Naive thymus-derived CD8-positive, alpha-beta T cell (primary cell): ENCODE measurements around the gene PFDN4. TPM values are rescaled to one million over a fixed set of nuclear protein-coding genes. Genes with fewer than 3 reads are reported as not detected.

Experiments used
- ATAC-seq, 2 donors: fragments of 150-1000 bp; cut with Tn5 transposase in 1 of 2; sonication (Bioruptor Pico), chemical (Tn5 transposase) in 1 of 2; 1 replicate in 1 of 2; 2 replicates in 1 of 2; pipeline ENCODE4 v1.10.0; 2021; ENCODE audit warnings: mild to moderate bottlenecking in 2 of 2, moderate library complexity in 2 of 2
- POLR2A ChIA-PET: fragments of 350-600 bp; sonication (Branson Sonifier 250); formaldehyde crosslinking; loops from one replicate; lab custom pipeline; 2021; ENCODE audit warnings: antibody characterized with exemption; lab: Charles Lee
- DNase-seq, 10 donors: peaks; one replicate each; pipeline versions ENCODE4 v3.0.0 to v3.0.0-alpha.2; 2020 to 2022
- H3K27ac Mint-ChIP-seq, 10 donors: one replicate each; pipeline ENCODE4 v1.8.0; 2020 to 2022; ENCODE audit warnings: mild to moderate bottlenecking in 10 of 10, mixed read lengths in 10 of 10, moderate library complexity in 4 of 10, inconsistent platforms in 1 of 10
- H3K27me3 Mint-ChIP-seq, 5 donors: one replicate each; pipeline ENCODE4 v1.8.0; 2021 to 2022; ENCODE audit warnings: mixed read lengths in 5 of 5
- H3K36me3 Mint-ChIP-seq, 3 donors: one replicate each; pipeline ENCODE4 v1.8.0; 2020 to 2022; ENCODE audit warnings: mixed read lengths in 3 of 3, mild to moderate bottlenecking in 2 of 3, inconsistent platforms in 1 of 3
- H3K4me1 Mint-ChIP-seq, 4 donors: one replicate each; pipeline ENCODE4 v1.8.0; 2021 to 2022; ENCODE audit warnings: mixed read lengths in 4 of 4
- H3K4me3 Mint-ChIP-seq, 10 donors: one replicate each; pipeline ENCODE4 v1.8.0; 2020 to 2022; ENCODE audit warnings: mild to moderate bottlenecking in 10 of 10, mixed read lengths in 10 of 10, moderate library complexity in 6 of 10, inconsistent platforms in 1 of 10
- H3K9me3 Mint-ChIP-seq, 9 donors: one replicate each; pipeline ENCODE4 v1.8.0; 2020 to 2022; ENCODE audit warnings: mixed read lengths in 9 of 9, mild to moderate bottlenecking in 3 of 9, inconsistent platforms in 1 of 9, moderate library complexity in 1 of 9
- polyA plus RNA-seq, 3 donors: library from polyadenylated mRNA; unstranded; fragments of 300-500 nt; fragmentation: Illumina TruSeq; gene quantifications; one replicate each; pipeline ENCODE4 v1.2.3, GENCODE V29; 2021
- total RNA-seq, 8 experiments: library from RNA in 2 of 8; stranded (reverse) in 2 of 8; gene quantifications; one replicate each; pipeline ENCODE4 v1.2.3 and lab custom pipeline; 2021 to 2026

The PFDN4 gene
- total and polyA plus RNA-seq, 5 experiments from 2014 or later, result 20.0 to 68.7 (median 32.0) TPM

GRCh38 chr20:54166987-54167662, 40.8 kb upstream of the PFDN4 start:
- Mint-ChIP-seq H3K4me3 (no peak overlapping the region), H3K27ac (no peak overlapping the region), H3K4me1 (peaks cover 0 to 7% (median 2%) of the 10 kb centered on the region in 4 donors), H3K9me3 (no peaks in the 10 kb centered on the region), H3K27me3 (peaks cover 39 to 64% (median 52%) of the 10 kb centered on the region in 5 donors), H3K36me3 (peaks cover 0 to 2% (median 0%) of the 10 kb centered on the region in 3 donors)
- POLR2A ChIA-PET, result no interaction called here
- ATAC-seq, result no peak
- DNase-seq, result no peak

- Mint-ChIP-seq H3K36me3 (peaks cover 0 to 2% (median 0%) of the 10 kb centered on the region in 3 donors), H3K27ac (no peak overlapping the region), H3K4me3 (no peak overlapping the region), H3K9me3 (no peaks in the 10 kb centered on the region), H3K27me3 (peaks cover 33 to 68% (median 57%) of the 10 kb centered on the region in 5 donors), H3K4me1 (peaks cover 7 to 13% (median 11%) of the 10 kb centered on the region in 4 donors)
- no peak for DNase-seq
- POLR2A ChIA-PET, result no interaction called here
- no peak for ATAC-seq
Observed at GRCh38 chr20:54167909-54168872, 39.7 kb upstream of the PFDN4 start.

- DNase-seq, result no peak
- Mint-ChIP-seq H3K9me3 (no peaks in the 10 kb centered on the region), H3K27me3 (peaks cover 38 to 77% (median 57%) of the 10 kb centered on the region in 5 donors), H3K4me3 (no peak overlapping the region), H3K27ac (no peak overlapping the region), H3K36me3 (peaks cover 0 to 2% (median 0%) of the 10 kb centered on the region in 3 donors), H3K4me1 (peaks cover 14 to 20% (median 19%) of the 10 kb centered on the region in 4 donors)
- POLR2A ChIA-PET, result interaction anchor here (0.6 kb wide), 1 partner anchor 1814 kb away, joined by 3 read pairs; no protein-coding TSS in a partner anchor
- ATAC-seq, result no peak
Observed at GRCh38 chr20:54168961-54169862, 38.7 kb upstream of the PFDN4 start.

- H3K36me3 Mint-ChIP-seq, result peaks cover 0 to 2% (median 0%) of the 10 kb centered on the region in 3 donors
- H3K9me3 Mint-ChIP-seq, result no peaks in the 10 kb centered on the region
- H3K4me3 Mint-ChIP-seq, result no peak overlapping the region
- peaks cover 42 to 86% (median 64%) of the 10 kb centered on the region in 5 donors for H3K27me3 Mint-ChIP-seq
- H3K27ac Mint-ChIP-seq, result no peak overlapping the region
- no peak for DNase-seq
- ATAC-seq, result no peak
- H3K4me1 Mint-ChIP-seq, result peaks cover 21 to 28% (median 25%) of the 10 kb centered on the region in 4 donors
- POLR2A ChIA-PET, result no interaction called here
Observed at GRCh38 chr20:54170026-54170471, 37.8 kb upstream of the PFDN4 start.

GRCh38 chr20:54170963-54171362, 36.9 kb upstream of the PFDN4 start:
- Mint-ChIP-seq H3K9me3 (peaks cover 0 to 2% (median 0%) of the 10 kb centered on the region in 9 donors), H3K27ac (no peak overlapping the region), H3K4me1 (peaks cover 21 to 28% (median 25%) of the 10 kb centered on the region in 4 donors), H3K27me3 (peaks cover 42 to 90% (median 67%) of the 10 kb centered on the region in 5 donors), H3K4me3 (no peak overlapping the region), H3K36me3 (peaks cover 0 to 2% (median 0%) of the 10 kb centered on the region in 3 donors)
- POLR2A ChIA-PET, result no interaction called here
- ATAC-seq (no peak), DNase-seq (no peak)

- Mint-ChIP-seq H3K9me3 (peaks cover 0 to 2% (median 0%) of the 10 kb centered on the region in 9 donors), H3K4me1 (peaks cover 21 to 28% (median 25%) of the 10 kb centered on the region in 4 donors), H3K4me3 (peak overlapping the region in 7 of 10 donors; percentile 44 to 78 (median 54)), H3K36me3 (peaks cover 0 to 2% (median 0%) of the 10 kb centered on the region in 3 donors), H3K27ac (no peak overlapping the region), H3K27me3 (peaks cover 46 to 84% (median 70%) of the 10 kb centered on the region in 5 donors)
- DNase-seq, result no peak
- POLR2A ChIA-PET, result no interaction called here
- no peak for ATAC-seq
Observed at GRCh38 chr20:54172532-54172855, 35.4 kb upstream of the PFDN4 start.

- peaks cover 0 to 2% (median 0%) of the 10 kb centered on the region in 9 donors for H3K9me3 Mint-ChIP-seq
- peaks cover 43 to 82% (median 68%) of the 10 kb centered on the region in 5 donors for H3K27me3 Mint-ChIP-seq
- DNase-seq (no peak), ATAC-seq (peak; percentile 32 to 50)
- POLR2A ChIA-PET, result no interaction called here
- H3K27ac Mint-ChIP-seq, result peak overlapping the region in 1 of 10 donors; percentile 21
- peaks cover 19 to 28% (median 24%) of the 10 kb centered on the region in 4 donors for H3K4me1 Mint-ChIP-seq
- peaks cover 0 to under 1% (median 0%) of the 10 kb centered on the region in 3 donors for H3K36me3 Mint-ChIP-seq
- peak overlapping the region in 9 of 10 donors; percentile 52 to 79 (median 71) for H3K4me3 Mint-ChIP-seq
Observed at GRCh38 chr20:54172856-54173652, 34.8 kb upstream of the PFDN4 start.

- no peaks in the 10 kb centered on the region for H3K36me3 Mint-ChIP-seq
- POLR2A ChIA-PET, result no interaction called here
- peak; percentile 44 to 56 for ATAC-seq
- no peak for DNase-seq
- H3K4me1 Mint-ChIP-seq, result peaks cover 15 to 27% (median 24%) of the 10 kb centered on the region in 4 donors
- H3K27ac Mint-ChIP-seq, result peak within 1 kb of the TSS in 1 of 10 donors; percentile 21
- peaks cover 0 to 2% (median 0%) of the 10 kb centered on the region in 9 donors for H3K9me3 Mint-ChIP-seq
- H3K27me3 Mint-ChIP-seq, result peaks cover 42 to 75% (median 70%) of the 10 kb centered on the region in 5 donors
- peak within 1 kb of the TSS; percentile 56 to 81 (median 74) for H3K4me3 Mint-ChIP-seq
Observed at GRCh38 chr20:54173653-54174456, 34.0 kb upstream of the PFDN4 start, which contains the start of gene CYP24A1. Gene CYP24A1, minus strand, starts transcription at chr20:54173986. Its CDS starts 407 bp downstream, at chr20:54173579.

GRCh38 chr20:54174457-54175175, 33.3 kb upstream of the PFDN4 start:
- H3K27me3 Mint-ChIP-seq, result peaks cover 41 to 67% (median 63%) of the 10 kb centered on the region in 5 donors
- H3K4me1 Mint-ChIP-seq, result peaks cover 15 to 27% (median 23%) of the 10 kb centered on the region in 4 donors
- H3K4me3 Mint-ChIP-seq, result peak overlapping the region; percentile 26 to 81 (median 74)
- peak; percentile 33 to 46 for ATAC-seq
- peaks cover 0 to 2% (median 0%) of the 10 kb centered on the region in 9 donors for H3K9me3 Mint-ChIP-seq
- no peak for DNase-seq
- no peak overlapping the region for H3K27ac Mint-ChIP-seq
- POLR2A ChIA-PET, result no interaction called here
- no peaks in the 10 kb centered on the region for H3K36me3 Mint-ChIP-seq

- no peak overlapping the region for H3K4me3 Mint-ChIP-seq
- H3K27ac Mint-ChIP-seq, result no peak overlapping the region
- peaks cover 15 to 27% (median 23%) of the 10 kb centered on the region in 4 donors for H3K4me1 Mint-ChIP-seq
- peaks cover 28 to 61% (median 50%) of the 10 kb centered on the region in 5 donors for H3K27me3 Mint-ChIP-seq
- POLR2A ChIA-PET, result no interaction called here
- ATAC-seq (no peak), DNase-seq (no peak)
- no peaks in the 10 kb centered on the region for H3K36me3 Mint-ChIP-seq
- peaks cover 0 to 2% (median 0%) of the 10 kb centered on the region in 9 donors for H3K9me3 Mint-ChIP-seq
Observed at GRCh38 chr20:54176610-54177009, 31.3 kb upstream of the PFDN4 start.
